CD4-positive, CD25-positive, alpha-beta regulatory T cell (primary cell): ENCODE data around the gene MARCHF3. TPM values are rescaled to one million over a fixed set of nuclear protein-coding genes. Genes with fewer than 3 reads are reported as not detected.

Source experiments
- ATAC-seq, 2 donors: fragments of 150-1000 bp; cut with Tn5 transposase; one replicate each; pipeline ENCODE4 v1.10.0; 2021; ENCODE audit warnings: low read depth in 2 of 2, moderate number of reproducible peaks in 2 of 2, moderate library complexity in 1 of 2
- DNase-seq, 3 donors: peaks; one replicate each; pipeline versions ENCODE4 v3.0.0 to v3.0.0-alpha.2; 2012 to 2022; ENCODE audit warnings: mixed read lengths in 1 of 3
- H3K27ac ChIP-seq: one replicate; pipeline ENCODE4 v1.7.0; 2013; ENCODE audit warnings: mild to moderate bottlenecking, low read length; ENCODE audit not compliant: insufficient read depth, poor library complexity, severe bottlenecking
- H3K27me3 ChIP-seq: one replicate; pipeline ENCODE4 v1.7.0; 2013; ENCODE audit warnings: low read length; ENCODE audit not compliant: control insufficient read depth, insufficient read depth
- H3K36me3 ChIP-seq: one replicate; pipeline ENCODE4 v1.7.0; 2013; ENCODE audit warnings: mild to moderate bottlenecking, low read length, moderate library complexity; ENCODE audit not compliant: control insufficient read depth, insufficient read depth
- H3K4me1 ChIP-seq: 2 replicates; pipeline ENCODE4 v1.7.0; 2013; ENCODE audit warnings: mild to moderate bottlenecking, low read length; ENCODE audit not compliant: insufficient read depth, control insufficient read depth, poor library complexity, severe bottlenecking
- H3K4me3 ChIP-seq: one replicate; pipeline ENCODE4 v1.7.0; 2013; ENCODE audit warnings: low read depth, mild to moderate bottlenecking, low read length, moderate library complexity
- H3K9me3 ChIP-seq, 2 experiments: 1 replicate in 1 of 2; 2 replicates in 1 of 2; pipeline ENCODE4 v1.7.0; 2013; ENCODE audit warnings: low read length in 2 of 2, mild to moderate bottlenecking in 1 of 2, moderate library complexity in 1 of 2; ENCODE audit not compliant: control insufficient read depth in 2 of 2
- H3K27ac Mint-ChIP-seq, 3 donors: one replicate each; pipeline ENCODE4 v1.8.0; 2020 to 2022; ENCODE audit warnings: mild to moderate bottlenecking in 3 of 3, mixed read lengths in 3 of 3, moderate library complexity in 2 of 3
- H3K27me3 Mint-ChIP-seq: one replicate; pipeline ENCODE4 v1.8.0; 2022; ENCODE audit warnings: mild to moderate bottlenecking, mixed read lengths
- H3K36me3 Mint-ChIP-seq: one replicate; pipeline ENCODE4 v1.8.0; 2020; ENCODE audit warnings: mixed read lengths
- H3K4me1 Mint-ChIP-seq, 4 donors: one replicate each; pipeline ENCODE4 v1.8.0; 2020 to 2022; ENCODE audit warnings: mixed read lengths in 4 of 4, mild to moderate bottlenecking in 1 of 4
- H3K4me3 Mint-ChIP-seq, 4 donors: one replicate each; pipeline ENCODE4 v1.8.0; 2020 to 2022; ENCODE audit warnings: mild to moderate bottlenecking in 4 of 4, mixed read lengths in 4 of 4, moderate library complexity in 3 of 4
- H3K9me3 Mint-ChIP-seq, 7 donors: one replicate each; pipeline ENCODE4 v1.8.0; 2020 to 2022; ENCODE audit warnings: mixed read lengths in 7 of 7, mild to moderate bottlenecking in 3 of 7, moderate library complexity in 2 of 7
- polyA plus RNA-seq, 4 donors: library from polyadenylated mRNA; unstranded; fragments of 300-500 nt; fragmentation: Illumina TruSeq; gene quantifications; one replicate each; pipeline ENCODE4 v1.2.3, GENCODE V29; 2021
- total RNA-seq: library from RNA; stranded (reverse); gene quantifications from one replicate; pipeline ENCODE4 v1.2.3, GENCODE V29; 2022

MARCHF3 gene
- total and polyA plus RNA-seq, 5 donors from 2014 or later, result 12.5 to 21.6 (median 15.2) TPM

DNA sequence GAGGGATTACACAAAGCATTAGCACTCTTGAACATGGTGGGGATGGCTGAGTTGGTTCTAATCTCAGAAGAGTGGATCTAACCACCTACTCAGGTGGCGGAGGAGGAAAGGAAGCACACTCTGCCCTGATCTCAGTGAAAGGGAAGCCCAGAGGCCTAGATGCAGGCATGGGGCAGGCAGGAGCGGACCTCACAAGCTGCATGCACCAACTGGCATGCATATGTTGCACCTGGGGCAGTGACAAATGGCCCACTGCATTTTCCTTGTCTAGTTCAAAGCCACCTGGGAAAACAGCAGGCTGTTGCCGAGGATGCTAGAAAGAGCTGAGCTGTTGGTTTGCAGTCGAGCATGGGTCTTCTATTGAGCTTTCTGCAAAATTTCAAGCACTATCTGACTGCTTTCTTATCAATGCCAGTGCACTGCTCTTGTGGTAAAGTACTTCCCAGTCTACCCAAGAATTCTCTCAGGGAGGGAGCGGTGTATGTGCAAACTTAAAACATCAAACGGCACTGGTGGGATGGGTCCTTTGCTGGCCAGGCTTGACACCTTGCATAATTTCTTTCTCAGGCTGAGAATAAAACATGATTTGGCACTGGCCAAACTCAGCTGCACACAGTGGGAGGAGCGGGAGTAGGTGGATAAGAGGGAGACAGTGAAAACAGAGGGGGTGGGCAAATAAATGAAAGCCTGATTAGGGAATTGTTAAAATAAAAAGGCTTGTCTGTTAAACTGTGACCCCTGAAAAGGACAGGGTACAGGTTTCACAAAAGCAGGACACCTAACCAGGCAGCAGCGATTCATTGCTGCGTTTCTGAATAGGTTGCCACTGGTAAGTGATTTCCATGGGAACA is 108.9 kb downstream of the MARCHF3 start:
- no peaks in the 10 kb centered on the region for H3K4me1 ChIP-seq
- H3K4me3 ChIP-seq, result no peak overlapping the region
- H3K27me3 Mint-ChIP-seq, result no peaks in the 10 kb centered on the region
- H3K27ac Mint-ChIP-seq, result peak overlapping the region in 2 of 3 donors; percentile 50
- ATAC-seq (no peak), DNase-seq (no peak)
- H3K27me3 ChIP-seq, result no peaks in the 10 kb centered on the region
- no peaks in the 10 kb centered on the region for H3K9me3 ChIP-seq
- peaks cover 3% of the 10 kb centered on the region for H3K36me3 ChIP-seq
- H3K36me3 Mint-ChIP-seq, result peaks cover 18% of the 10 kb centered on the region
- no peaks in the 10 kb centered on the region for H3K9me3 Mint-ChIP-seq
- H3K4me3 Mint-ChIP-seq, result no peak overlapping the region
- peaks cover 11 to 37% (median 22%) of the 10 kb centered on the region in 4 donors for H3K4me1 Mint-ChIP-seq
- H3K27ac ChIP-seq, result no peak overlapping the region

DNA sequence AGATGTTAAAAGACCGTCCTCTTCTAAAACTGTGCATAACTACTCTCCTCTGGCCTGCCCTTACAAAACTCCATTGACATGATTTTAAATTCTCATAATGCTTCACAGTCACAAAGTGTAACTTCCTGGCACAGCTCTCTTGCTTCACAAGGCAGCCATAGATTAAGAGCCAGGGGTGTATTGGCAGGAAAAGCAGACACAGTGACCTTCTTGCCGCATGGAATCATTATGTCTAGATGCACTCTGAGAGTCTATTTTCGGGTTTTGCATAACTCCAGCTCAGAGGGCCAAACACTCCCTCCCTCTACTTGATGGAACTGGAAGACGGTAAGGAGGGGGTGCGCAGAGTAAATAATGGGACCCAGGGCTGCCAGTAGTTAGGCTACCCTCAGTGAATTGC is 110.1 kb downstream of the MARCHF3 start:
- no peak overlapping the region for H3K4me3 Mint-ChIP-seq
- no peak overlapping the region for H3K4me3 ChIP-seq
- ATAC-seq (no peak), DNase-seq (no peak)
- H3K27me3 Mint-ChIP-seq, result no peaks in the 10 kb centered on the region
- H3K27ac Mint-ChIP-seq, result no peak overlapping the region
- no peaks in the 10 kb centered on the region for H3K4me1 ChIP-seq
- H3K27ac ChIP-seq, result no peak overlapping the region
- no peaks in the 10 kb centered on the region for H3K9me3 ChIP-seq
- peaks cover 3% of the 10 kb centered on the region for H3K36me3 ChIP-seq
- H3K9me3 Mint-ChIP-seq, result no peaks in the 10 kb centered on the region
- peaks cover 26% of the 10 kb centered on the region for H3K36me3 Mint-ChIP-seq
- no peaks in the 10 kb centered on the region for H3K27me3 ChIP-seq
- peaks cover 11 to 33% (median 21%) of the 10 kb centered on the region in 4 donors for H3K4me1 Mint-ChIP-seq

DNA sequence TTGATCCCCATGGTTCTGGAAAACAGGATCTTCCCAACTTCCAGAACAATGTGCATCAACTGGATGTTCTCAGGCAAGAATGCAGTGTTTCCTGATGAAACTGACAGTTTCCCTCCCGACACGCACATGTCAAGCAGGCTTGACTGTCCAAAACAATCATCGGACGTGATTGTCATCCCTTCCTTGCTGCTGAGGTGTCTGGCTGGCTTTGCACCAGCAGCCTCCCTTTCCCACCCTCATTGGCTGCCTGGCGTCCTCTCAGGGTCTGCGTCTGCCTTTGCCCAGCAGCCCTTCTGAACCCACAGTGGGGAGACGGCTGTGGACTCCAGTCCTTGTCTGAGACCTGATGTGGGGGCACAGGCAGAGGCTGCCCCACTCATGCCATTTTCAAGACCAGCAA is 110.8 kb downstream of the MARCHF3 start:
- H3K36me3 ChIP-seq, result peaks cover 3% of the 10 kb centered on the region
- H3K4me3 Mint-ChIP-seq, result no peak overlapping the region
- H3K27ac ChIP-seq, result no peak overlapping the region
- no peaks in the 10 kb centered on the region for H3K9me3 ChIP-seq
- no peak overlapping the region for H3K4me3 ChIP-seq
- H3K27me3 Mint-ChIP-seq, result no peaks in the 10 kb centered on the region
- no peak for ATAC-seq
- no peaks in the 10 kb centered on the region for H3K27me3 ChIP-seq
- no peak overlapping the region for H3K27ac Mint-ChIP-seq
- peaks cover 11 to 34% (median 20%) of the 10 kb centered on the region in 4 donors for H3K4me1 Mint-ChIP-seq
- peaks cover 32% of the 10 kb centered on the region for H3K36me3 Mint-ChIP-seq
- H3K4me1 ChIP-seq, result no peaks in the 10 kb centered on the region
- DNase-seq, result no peak
- no peaks in the 10 kb centered on the region for H3K9me3 Mint-ChIP-seq

DNA sequence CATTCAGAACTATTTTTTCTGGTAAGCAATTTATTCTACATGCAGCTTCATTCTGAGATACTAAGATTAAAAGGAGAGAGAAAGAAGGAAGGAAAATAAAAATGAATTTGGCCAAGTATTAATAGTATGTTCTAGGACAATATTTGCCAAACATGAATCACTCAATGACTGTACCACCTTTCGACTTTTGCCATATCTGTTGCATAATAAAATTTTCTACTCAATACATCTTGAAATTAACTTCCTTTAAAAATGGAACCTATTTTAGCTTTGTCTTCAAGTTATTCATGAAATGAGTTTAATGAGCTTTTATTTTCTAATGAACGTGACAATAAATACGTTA is 111.8 kb downstream of the MARCHF3 start:
- no peak overlapping the region for H3K4me3 Mint-ChIP-seq
- Histone ChIP-seq H3K27me3 (no peaks in the 10 kb centered on the region), H3K4me1 (no peaks in the 10 kb centered on the region), H3K4me3 (no peak overlapping the region), H3K27ac (no peak overlapping the region), H3K9me3 (no peaks in the 10 kb centered on the region), H3K36me3 (peaks cover 3% of the 10 kb centered on the region)
- no peaks in the 10 kb centered on the region for H3K9me3 Mint-ChIP-seq
- H3K27me3 Mint-ChIP-seq, result no peaks in the 10 kb centered on the region
- no peak overlapping the region for H3K27ac Mint-ChIP-seq
- ATAC-seq (no peak), DNase-seq (no peak)
- H3K4me1 Mint-ChIP-seq, result peaks cover 11 to 34% (median 19%) of the 10 kb centered on the region in 4 donors
- peaks cover 35% of the 10 kb centered on the region for H3K36me3 Mint-ChIP-seq

DNA sequence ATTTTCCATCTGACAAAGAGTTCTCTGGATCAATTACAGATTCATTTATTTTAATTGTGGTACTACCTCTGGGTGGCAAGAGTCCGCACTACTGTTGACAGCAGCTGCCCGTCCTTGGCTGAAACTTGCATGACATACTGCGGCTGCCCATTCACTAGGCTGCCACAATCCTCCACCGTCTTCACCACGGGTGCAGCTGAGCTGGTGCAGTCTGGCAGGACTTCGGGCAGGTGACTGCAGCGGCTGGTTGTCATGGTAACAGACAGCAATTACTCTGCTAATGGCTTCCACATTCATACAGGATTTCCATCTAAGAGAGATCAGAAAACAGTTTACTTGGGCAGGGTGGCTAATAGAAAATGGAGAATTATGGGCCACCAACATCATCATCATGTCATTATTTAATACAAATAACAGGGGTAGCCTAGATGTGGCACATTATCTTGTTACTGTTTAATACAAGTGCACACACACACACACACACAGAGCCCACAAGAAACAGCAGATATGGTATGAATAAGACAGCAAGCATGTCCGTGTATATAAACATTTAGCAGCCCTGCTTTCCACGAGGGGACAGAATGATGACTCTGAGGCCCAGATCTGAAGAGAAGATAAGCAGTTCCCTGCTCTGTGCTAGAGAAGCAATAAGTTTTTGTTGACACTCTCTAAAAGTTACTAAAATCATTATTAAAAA is 112.3 kb downstream of the MARCHF3 start:
- Histone ChIP-seq H3K36me3 (peaks cover 7% of the 10 kb centered on the region), H3K27me3 (no peaks in the 10 kb centered on the region), H3K9me3 (no peaks in the 10 kb centered on the region), H3K4me1 (no peaks in the 10 kb centered on the region), H3K4me3 (no peak overlapping the region), H3K27ac (no peak overlapping the region)
- Mint-ChIP-seq H3K27me3 (no peaks in the 10 kb centered on the region), H3K36me3 (peaks cover 40% of the 10 kb centered on the region), H3K4me3 (no peak overlapping the region), H3K27ac (no peak overlapping the region), H3K9me3 (no peaks in the 10 kb centered on the region), H3K4me1 (peaks cover 11 to 33% (median 18%) of the 10 kb centered on the region in 4 donors)
- ATAC-seq (no peak), DNase-seq (peak in 1 of 3 donors; percentile 2)

DNA sequence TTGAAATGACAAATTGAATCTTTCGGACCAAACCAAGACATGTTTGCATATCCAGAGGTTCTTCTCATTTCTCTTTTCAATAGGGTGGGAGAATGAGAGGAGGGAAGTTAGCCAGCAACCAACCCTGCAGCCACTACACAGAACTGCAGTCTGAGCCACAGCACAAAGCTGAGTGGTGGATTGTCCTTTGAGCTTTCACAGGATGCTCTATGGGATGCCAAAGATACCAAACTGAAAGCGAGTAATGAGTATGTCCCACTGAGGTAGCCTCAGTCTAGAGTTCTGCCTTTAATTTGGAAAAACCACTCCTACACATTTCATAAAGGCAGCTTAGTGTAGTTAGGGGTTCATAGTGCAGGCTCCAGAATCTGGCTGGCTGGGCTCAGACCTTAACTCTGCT is 114.9 kb downstream of the MARCHF3 start:
- Mint-ChIP-seq H3K36me3 (peaks cover 59% of the 10 kb centered on the region), H3K4me1 (peaks cover 7 to 23% (median 14%) of the 10 kb centered on the region in 4 donors), H3K4me3 (no peak overlapping the region), H3K9me3 (peaks cover 0 to 6% (median 5%) of the 10 kb centered on the region in 7 donors), H3K27me3 (no peaks in the 10 kb centered on the region), H3K27ac (peak overlapping the region in 1 of 3 donors; percentile 32)
- Histone ChIP-seq H3K36me3 (peaks cover 9% of the 10 kb centered on the region), H3K27me3 (no peaks in the 10 kb centered on the region), H3K9me3 (no peaks in the 10 kb centered on the region), H3K4me1 (no peaks in the 10 kb centered on the region), H3K27ac (no peak overlapping the region), H3K4me3 (no peak overlapping the region)
- ATAC-seq, result no peak
- DNase-seq, result no peak

DNA sequence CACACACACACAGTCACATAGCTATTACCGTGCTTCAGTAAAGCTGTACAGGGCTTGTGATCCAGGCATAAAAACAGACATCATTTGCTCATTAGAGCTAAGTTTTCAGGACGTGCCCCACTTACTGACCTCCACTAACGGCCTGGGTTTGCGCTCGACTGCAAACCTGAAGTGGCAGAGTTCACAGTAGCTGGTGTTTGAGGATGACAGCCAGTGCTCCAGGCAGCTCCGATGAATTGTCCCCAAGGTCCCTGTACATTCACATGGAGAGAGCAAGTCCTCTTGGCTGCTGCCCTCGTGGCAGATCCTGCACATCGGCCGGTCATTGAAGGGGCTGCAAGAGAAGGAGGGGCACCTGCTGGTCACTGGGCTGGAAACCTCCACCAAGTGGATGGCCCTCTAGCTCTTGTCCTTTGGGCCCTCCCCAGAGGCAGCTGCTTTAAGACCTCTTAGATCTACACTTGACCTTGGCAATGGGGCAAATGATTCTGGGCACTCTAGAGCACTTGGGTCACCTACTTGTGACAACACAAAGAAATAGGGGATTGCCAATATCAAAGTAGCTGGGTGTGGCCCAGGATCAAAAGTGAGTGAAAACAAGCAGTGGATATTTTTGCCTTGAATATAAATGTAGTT is 115.4 kb downstream of the MARCHF3 start:
- Histone ChIP-seq H3K36me3 (peaks cover 9% of the 10 kb centered on the region), H3K9me3 (no peaks in the 10 kb centered on the region), H3K4me1 (no peaks in the 10 kb centered on the region), H3K27me3 (no peaks in the 10 kb centered on the region), H3K4me3 (no peak overlapping the region), H3K27ac (no peak overlapping the region)
- peaks cover 65% of the 10 kb centered on the region for H3K36me3 Mint-ChIP-seq
- H3K4me1 Mint-ChIP-seq, result peaks cover 7 to 21% (median 15%) of the 10 kb centered on the region in 4 donors
- DNase-seq (no peak), ATAC-seq (no peak)
- H3K27me3 Mint-ChIP-seq, result no peaks in the 10 kb centered on the region
- H3K9me3 Mint-ChIP-seq, result peaks cover 0 to 6% (median 5%) of the 10 kb centered on the region in 7 donors
- H3K27ac Mint-ChIP-seq, result peak overlapping the region in 1 of 3 donors; percentile 32
- H3K4me3 Mint-ChIP-seq, result no peak overlapping the region
